ENCODE results near the gene MXD4. TPM values are rescaled to one million over a fixed set of nuclear protein-coding genes. Genes with fewer than 3 reads are reported as not detected.

MXD4 gene
- total RNA-seq, 1 donor from 2014 or later: 36.0 TPM

- ATAC-seq (peak; percentile 38), DNase-seq (ENCODE audit: missing footprints) (no peak)
- intact Hi-C loops (cut with DNase I): no loop called here
Observed at GRCh38 chr4:2295900-2296442, 34.1 kb upstream of the MXD4 start.

DNA sequence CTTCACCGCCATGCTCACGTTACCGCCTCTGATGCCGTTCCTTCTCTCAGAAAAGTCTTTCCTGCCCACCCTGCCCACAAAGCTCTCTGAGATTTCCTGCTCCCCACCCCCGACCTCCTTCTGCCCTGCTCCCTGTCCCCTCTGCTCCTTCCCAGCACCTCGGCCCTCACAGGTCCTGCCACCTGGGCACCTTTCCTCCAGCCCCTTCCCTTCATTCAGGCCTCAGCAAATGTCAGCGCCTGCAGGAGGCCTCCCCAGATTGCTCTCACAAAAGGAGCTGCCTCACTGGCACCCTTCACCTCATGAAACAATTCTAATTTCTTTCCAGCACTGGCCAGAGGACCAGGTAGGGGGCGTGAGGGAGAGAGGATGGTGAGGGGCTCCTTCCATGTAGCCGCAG lies 33.6 kb upstream of the MXD4 start:
- intact Hi-C loops (cut with DNase I): no loop called here
- no peak for ATAC-seq
- no peak for DNase-seq (ENCODE audit: missing footprints)

DNA sequence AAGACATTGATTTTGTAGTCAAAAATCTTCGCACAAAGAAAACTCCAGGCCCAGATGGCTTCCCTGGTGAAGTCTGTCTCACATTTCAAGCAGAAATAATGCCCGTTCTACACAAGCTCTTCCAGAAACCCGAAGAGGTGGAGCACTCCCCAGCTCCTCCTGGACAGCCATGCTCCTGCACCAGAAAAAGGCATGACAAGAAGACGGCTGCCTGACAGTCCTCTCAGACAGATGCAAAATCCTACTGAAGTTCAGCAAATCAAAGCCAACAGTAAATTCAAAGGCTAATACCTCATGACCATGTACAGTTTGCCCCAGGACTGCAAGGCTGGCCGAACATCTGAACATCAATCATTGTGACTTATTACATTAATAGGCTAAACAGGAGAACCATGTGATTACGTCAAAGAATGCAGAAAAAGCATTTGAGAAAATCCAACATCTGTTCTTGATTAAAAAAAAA lies 30.8 kb upstream of the MXD4 start:
- intact Hi-C loops (cut with DNase I): no loop called here
- ATAC-seq (no peak), DNase-seq (ENCODE audit: missing footprints) (no peak)

GRCh38 chr4:2291705-2292645 lies 30.1 kb upstream of the MXD4 start:
- intact Hi-C loops (cut with DNase I): no loop called here
- DNase-seq (ENCODE audit: missing footprints) (peak; percentile 65), ATAC-seq (no peak)

GRCh38 chr4:2290974-2291704 lies 29.2 kb upstream of the MXD4 start:
- ATAC-seq: no peak
- DNase-seq (ENCODE audit: missing footprints): peak; percentile 53
- intact Hi-C loops (cut with DNase I): no loop called here

GRCh38 chr4:2290488-2290887 lies 28.6 kb upstream of the MXD4 start:
- intact Hi-C loops (cut with DNase I): no loop called here
- DNase-seq (ENCODE audit: missing footprints): peak; percentile 56
- no peak for ATAC-seq

- ATAC-seq: no peak
- intact Hi-C loops (cut with DNase I): no loop called here
- peak; percentile 50 for DNase-seq (ENCODE audit: missing footprints)
Observed at GRCh38 chr4:2289955-2290333, 28.0 kb upstream of the MXD4 start.

GRCh38 chr4:2289311-2289954 lies 27.5 kb upstream of the MXD4 start:
- DNase-seq (ENCODE audit: missing footprints) (no peak), ATAC-seq (no peak)
- intact Hi-C loops (cut with DNase I): no loop called here

DNA sequence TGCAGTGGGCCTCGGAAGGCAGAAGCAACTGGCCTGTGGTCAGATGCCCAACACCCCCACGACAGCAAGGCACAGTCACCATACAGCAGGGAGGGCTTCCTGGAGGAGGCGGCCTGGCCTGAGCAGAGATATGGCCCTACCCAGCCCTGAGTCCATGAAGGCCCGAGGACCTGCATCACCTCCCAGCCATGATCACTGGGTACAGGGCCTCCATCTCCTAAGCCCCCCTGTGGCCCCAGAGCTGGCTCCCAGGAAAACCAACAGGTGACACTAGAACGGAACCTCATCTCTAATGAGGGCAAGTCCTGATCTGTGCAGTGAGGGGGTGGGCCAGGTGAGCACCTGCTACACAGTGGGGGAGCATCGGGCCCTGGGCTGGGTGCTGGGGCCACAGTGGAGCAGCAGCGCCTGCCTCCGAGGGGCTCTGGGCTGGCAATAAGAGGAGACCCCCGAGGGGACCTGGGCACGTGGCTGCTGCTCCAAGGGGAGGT lies 26.2 kb upstream of the MXD4 start:
- intact Hi-C loops (cut with DNase I): no loop called here
- ATAC-seq (no peak), DNase-seq (ENCODE audit: missing footprints) (peak; percentile 41)

- ATAC-seq (no peak), DNase-seq (ENCODE audit: missing footprints) (peak; percentile 51)
- intact Hi-C loops (cut with DNase I): no loop called here
Observed at GRCh38 chr4:2287594-2287915, 25.6 kb upstream of the MXD4 start.

- no peak for ATAC-seq
- intact Hi-C loops (cut with DNase I): no loop called here
- peak; percentile 47 for DNase-seq (ENCODE audit: missing footprints)
Observed at GRCh38 chr4:2286904-2287593, 25.1 kb upstream of the MXD4 start.

DNA sequence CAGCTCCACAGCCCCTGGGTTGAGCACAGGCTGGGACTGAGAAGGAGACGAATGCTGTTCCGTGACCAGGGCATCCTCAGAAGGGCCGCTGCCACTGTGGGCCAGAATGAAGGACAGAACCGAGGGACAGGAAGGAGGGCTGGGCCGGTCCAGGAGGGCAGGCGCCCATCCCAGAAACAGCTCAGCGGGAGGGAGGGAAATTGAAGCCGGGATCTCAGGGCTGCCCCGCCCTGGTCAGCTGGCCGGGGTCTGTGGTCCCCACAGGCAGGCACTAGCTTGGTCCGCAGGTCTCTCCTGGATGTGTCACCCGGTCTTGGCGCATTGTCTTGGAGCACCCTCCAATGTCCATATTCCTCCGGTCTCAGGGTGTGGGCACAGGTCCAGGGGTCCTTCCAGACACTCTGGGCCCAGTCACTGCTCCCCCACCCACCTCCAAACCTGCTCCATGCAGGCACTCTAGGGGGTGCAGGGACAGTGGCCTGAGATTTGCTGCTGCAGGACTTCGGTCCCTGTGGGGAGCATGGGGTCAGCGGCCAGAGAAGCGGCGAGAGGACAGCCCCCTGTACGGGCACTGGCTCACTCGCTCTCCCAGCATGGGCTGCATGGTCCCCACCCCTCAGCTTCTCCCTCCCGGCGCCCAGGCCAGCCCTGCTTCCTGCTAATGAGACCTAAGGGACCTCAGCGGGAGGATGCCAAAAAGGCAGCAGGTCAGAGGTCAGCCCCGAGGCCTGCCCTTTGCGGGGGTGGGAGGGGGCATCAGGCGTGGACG lies 23.9 kb upstream of the MXD4 start:
- DNase-seq (ENCODE audit: missing footprints) (peak; percentile 70), ATAC-seq (no peak)
- intact Hi-C loops (cut with DNase I): no loop called here

DNA sequence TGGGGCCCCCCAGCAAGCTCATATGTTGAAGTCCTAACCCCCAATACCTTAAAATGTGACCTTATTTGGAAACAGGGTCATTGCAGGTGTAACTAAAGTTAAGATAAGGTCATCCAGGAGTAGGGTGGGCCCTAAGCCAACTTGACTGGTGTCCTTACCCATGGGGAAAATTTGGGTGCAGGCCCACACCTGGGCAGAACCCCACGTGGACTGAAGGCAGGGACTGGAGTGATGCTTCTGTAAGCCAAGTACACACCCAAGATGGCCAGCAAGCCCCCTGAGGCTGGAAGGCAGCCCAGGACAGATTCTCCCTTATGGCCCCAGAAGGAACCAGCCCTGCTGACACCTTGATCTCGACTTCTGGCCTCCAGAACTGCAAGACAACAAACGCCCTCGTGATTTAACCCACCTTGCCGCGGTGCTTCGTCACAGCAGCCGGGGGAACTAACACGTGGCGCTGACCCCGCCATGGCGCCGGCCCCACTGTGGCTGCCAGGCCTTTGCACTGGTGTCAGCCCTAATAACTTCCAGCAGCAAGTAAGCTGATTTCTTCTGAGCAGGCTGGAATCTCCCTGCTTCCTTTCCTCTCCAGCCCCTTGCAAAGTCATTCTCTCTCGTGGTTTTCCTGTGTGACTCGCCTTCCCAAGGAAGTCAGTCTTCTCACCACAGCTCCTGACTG lies 23.2 kb upstream of the MXD4 start:
- ATAC-seq (no peak), DNase-seq (ENCODE audit: missing footprints) (peak; percentile 50)
- intact Hi-C loops (cut with DNase I): no loop called here

- intact Hi-C loops (cut with DNase I): no loop called here
- ATAC-seq (no peak), DNase-seq (ENCODE audit: missing footprints) (peak; percentile 60)
Observed at GRCh38 chr4:2284161-2284933, 22.4 kb upstream of the MXD4 start.

DNA sequence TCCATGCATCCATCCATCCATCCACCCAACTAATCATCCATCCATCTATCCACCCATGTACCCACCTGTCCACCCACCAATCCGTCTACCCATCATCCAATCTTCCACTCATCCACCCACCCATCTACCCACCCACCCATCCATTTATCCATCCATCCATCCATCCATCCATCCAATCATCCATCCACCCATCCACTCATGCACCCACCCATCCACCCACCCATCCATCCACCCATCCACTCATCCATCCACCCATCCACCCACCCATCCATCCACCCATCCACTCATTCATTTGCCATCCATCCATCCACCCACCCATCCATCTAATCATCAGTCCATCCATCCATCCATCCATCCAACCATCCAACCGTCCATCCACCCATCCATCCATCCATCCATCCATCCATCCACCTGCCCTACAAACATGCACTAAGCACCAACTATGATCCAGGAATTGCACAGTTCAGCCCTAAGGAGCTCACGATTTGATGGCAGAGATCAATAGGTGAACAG lies 21.3 kb upstream of the MXD4 start:
- intact Hi-C loops (cut with DNase I): no loop called here
- ATAC-seq (no peak), DNase-seq (ENCODE audit: missing footprints) (no peak)

DNA sequence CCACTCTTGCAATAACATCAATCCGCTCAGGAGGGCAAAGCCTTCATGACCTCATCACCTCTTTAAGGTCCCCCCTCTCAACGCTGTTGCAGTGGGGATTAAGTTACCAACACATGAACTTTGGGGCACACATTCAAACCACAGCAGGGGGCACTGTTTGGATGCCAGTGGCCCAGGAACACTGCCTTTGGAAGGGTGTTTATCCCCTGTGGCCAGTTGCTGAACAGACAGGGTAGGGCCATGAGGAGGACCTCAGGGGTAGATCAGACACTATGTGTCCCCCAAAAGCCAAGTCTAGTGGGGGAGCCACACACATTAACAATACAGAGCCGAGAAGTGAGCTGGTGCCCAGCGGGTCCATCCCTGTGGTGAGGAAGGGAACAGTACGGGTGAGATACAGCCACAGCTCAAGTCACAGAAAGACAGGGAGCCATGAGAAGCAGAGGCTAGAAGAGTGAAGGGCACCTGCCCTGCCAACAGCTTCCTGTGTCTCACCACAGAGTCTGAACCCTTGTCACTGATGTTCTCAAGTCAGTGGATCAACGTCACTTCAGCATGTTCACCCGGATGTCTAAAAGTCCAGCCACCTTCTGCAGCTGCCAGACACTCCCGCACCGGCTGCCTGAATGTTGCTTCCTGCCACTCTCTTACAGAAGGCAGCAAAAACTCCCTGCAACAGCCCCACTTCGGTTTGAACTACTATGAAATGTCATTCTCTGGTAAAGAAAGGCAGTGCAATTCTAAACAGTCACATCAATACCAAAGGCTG lies 19.9 kb upstream of the MXD4 start:
- DNase-seq (ENCODE audit: missing footprints): peak; percentile 45
- intact Hi-C loops (cut with DNase I): no loop called here
- ATAC-seq: peak; percentile 23

Measured in Right ventricle myocardium inferior (tissue), 1 donor.